Muscle of leg (tissue), 11 donors: Measurements from ENCODE around the gene RSPH10B2. TPM values are rescaled to one million over a fixed set of nuclear protein-coding genes. Genes with fewer than 3 reads are reported as not detected.
"Not testable (repeated sequence)": the region's sequence is repeated elsewhere in the genome, so short reads cannot be mapped to it uniquely, and the experiment has no call there.

Experiments used
- DNase-seq: peaks from one replicate; pipeline ENCODE4 v3.0.0; 2013
- H3K27ac ChIP-seq: one replicate; pipeline ENCODE4 v1.5.1; 2013; ENCODE audit warnings: mild to moderate bottlenecking, low read length, control low read depth
- H3K27me3 ChIP-seq: one replicate; pipeline ENCODE4 v1.6.1; 2013; ENCODE audit warnings: low read length; ENCODE audit not compliant: control insufficient read depth, insufficient read depth
- H3K36me3 ChIP-seq: one replicate; pipeline ENCODE4 v1.6.1; 2013; ENCODE audit warnings: low read length; ENCODE audit not compliant: control insufficient read depth, insufficient read depth
- H3K4me1 ChIP-seq: one replicate; pipeline ENCODE4 v1.6.1; 2013; ENCODE audit warnings: low read length; ENCODE audit not compliant: control insufficient read depth, insufficient read depth
- H3K4me3 ChIP-seq: one replicate; pipeline ENCODE4 v1.5.1; 2013; ENCODE audit warnings: low read length, control low read depth
- H3K9me3 ChIP-seq: replicated peaks from 2 replicates; pipeline ENCODE4 v1.6.1; 2013; ENCODE audit warnings: low read depth, low read length; ENCODE audit not compliant: control insufficient read depth
- WGBS: methylation state at CpG from one replicate; pipeline ENCODE4 v1.1.5; 2013; ENCODE audit warnings: missing lambda C conversion rate; ENCODE audit not compliant: insufficient coverage; 5-methylcytosine and 5-hydroxymethylcytosine counted together
- polyA plus RNA-seq, 8 donors: library from polyadenylated mRNA; unstranded; fragments of 120-200 nt; gene quantifications; one replicate each; pipeline versions ENCODE4 v1.2.1 to v1.2.3, GENCODE V29; 2013; ENCODE audit warnings: inconsistent platforms in 1 of 8, low replicate concordance in 1 of 8; ENCODE audit not compliant: insufficient read length in 8 of 8, insufficient read depth in 1 of 8
- total RNA-seq: library from RNA; stranded (reverse); fragments of 120-200 nt; gene quantifications from one replicate; pipeline ENCODE4 v1.2.4, GENCODE V29; 2013

Gene RSPH10B2
- total and polyA plus RNA-seq, 9 donors, result 0.10 to 0.95 (median 0.47) TPM; not detected in 1

DNA sequence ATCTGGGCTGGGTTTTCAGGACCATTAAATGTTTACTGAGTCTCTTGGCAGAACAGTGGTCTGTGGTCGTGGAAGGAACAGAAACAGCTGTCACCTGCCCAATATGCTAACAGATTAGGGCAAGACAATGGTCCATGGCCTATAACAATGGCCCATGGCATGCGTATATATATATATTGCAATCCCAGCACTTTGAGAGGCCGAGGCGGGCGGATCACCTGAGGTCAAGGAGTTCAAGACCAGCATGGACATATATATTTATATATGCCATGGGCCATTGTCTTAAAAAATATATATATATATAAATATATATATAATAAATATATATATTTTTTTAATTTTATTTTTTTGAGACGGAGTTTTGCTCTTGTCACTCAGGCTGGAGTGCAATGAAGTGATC lies 27.7 kb downstream of the RSPH10B2 start:
- not testable (repeated sequence) for H3K27me3 ChIP-seq, H3K9me3 ChIP-seq, H3K27ac ChIP-seq, DNase-seq, H3K4me1 ChIP-seq, H3K36me3 ChIP-seq, H3K4me3 ChIP-seq
- no CpG with 5 or more reads among the region's 6 CpGs for WGBS

DNA sequence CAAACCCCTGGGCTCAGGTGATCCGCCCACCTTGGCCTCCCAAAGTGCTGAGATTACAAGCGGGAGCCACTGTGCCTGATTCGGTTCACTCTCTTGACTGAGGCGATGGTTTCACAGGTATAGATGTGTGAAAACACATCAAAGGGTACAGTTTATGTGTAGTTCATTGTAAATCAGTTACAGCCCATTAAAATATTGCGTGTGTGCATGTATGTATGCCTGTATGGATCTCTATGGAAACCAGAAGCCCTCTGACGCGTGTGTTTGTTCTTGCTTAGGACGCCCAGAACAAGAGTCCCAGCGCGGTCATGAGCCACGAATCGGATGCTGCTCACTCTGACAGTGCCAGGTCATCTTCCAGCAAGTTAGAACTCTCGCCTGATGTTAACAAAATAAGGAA lies 35.5 kb downstream of the RSPH10B2 start:
- not testable (repeated sequence) for H3K27ac ChIP-seq, H3K4me1 ChIP-seq, H3K36me3 ChIP-seq, H3K27me3 ChIP-seq, H3K4me3 ChIP-seq, H3K9me3 ChIP-seq, DNase-seq
- WGBS, result no CpG with 5 or more reads among the region's 13 CpGs

DNA sequence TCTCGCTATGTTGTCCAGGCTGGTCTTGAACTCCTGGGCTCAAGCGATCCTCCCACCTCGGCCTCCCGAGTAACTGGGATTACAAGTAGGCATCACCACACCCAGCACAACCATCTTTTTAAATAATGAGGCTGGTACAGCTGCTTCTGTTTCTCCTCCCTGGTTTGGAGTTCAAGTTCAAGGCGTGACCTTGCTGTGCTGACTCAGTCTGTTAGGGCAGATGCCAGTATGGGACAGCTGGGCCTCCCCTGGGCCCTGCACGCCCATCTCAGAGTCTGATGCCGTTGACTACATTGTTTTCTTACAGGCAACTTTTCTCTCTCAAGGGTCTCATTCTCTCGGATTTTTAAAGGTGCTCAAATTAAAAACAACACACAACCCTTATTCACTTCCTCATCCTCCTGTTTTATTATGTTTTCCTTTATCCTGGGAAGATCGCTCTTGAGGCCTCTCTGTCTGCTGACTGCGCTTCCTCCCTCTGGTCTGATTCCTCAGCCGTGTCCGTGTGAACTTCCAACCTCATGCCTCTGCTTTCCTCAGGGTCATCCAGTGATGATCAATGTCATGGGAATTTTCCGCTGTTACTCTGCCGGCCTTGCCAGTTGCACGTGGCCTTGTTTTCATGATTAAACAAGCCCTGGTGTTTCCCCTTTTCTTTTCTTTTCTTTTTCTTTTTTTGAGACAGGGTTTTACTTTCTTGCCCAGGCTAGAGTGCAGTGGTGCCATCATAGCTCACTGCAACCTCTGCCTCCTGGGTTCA lies 38.4 kb downstream of the RSPH10B2 start:
- peak; percentile 36 for DNase-seq
- not testable (repeated sequence) for H3K4me3 ChIP-seq, H3K9me3 ChIP-seq, H3K27me3 ChIP-seq, H3K36me3 ChIP-seq, H3K27ac ChIP-seq, H3K4me1 ChIP-seq
- no CpG with 5 or more reads among the region's 15 CpGs for WGBS

DNA sequence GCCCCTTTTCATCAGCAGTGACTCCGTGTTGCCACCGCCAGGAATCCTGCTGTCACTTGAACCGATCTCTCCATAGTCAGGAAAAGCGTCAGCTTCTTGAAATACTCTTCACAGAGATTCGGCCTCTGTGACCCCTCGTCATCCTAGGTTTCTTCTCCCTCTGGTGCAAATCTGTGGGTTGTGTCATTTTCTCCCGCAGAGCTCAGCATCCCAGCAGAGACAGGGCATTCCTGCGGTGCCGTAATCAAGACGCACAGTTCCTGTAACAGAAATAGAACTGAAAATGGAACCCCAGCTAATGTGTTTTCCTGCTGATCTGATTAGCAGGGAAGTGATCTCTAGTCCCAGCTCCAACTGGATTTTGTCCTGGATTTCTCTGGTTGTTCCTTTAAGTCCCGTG lies 40.4 kb downstream of the RSPH10B2 start:
- H3K27ac ChIP-seq, DNase-seq, H3K4me1 ChIP-seq, H3K4me3 ChIP-seq, H3K36me3 ChIP-seq, H3K9me3 ChIP-seq, H3K27me3 ChIP-seq: not testable (repeated sequence)
- no CpG with 5 or more reads among the region's 11 CpGs for WGBS

DNA sequence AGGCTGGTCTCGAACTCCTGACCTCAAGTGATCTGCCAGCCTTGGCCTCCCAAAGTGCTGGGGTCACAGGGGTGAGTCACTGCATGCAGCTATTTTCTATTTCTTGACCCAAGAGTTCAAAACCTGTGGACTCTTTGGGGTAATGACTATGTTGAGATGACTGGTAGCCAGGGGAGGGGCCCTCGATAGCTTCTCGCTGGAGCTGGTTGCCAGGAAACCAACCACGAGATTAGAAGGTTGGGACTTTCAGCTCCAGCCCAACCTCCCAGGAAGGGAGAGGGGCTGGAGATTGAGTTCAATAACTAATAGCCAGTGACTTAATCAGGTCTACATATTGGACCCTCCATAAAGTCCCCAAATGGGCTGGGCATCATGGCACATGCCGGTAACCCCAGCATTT lies 43.3 kb downstream of the RSPH10B2 start:
- not testable (repeated sequence) for H3K27ac ChIP-seq, H3K36me3 ChIP-seq
- WGBS, result 100% methylated on average over 1 of the region's 5 CpGs

DNA sequence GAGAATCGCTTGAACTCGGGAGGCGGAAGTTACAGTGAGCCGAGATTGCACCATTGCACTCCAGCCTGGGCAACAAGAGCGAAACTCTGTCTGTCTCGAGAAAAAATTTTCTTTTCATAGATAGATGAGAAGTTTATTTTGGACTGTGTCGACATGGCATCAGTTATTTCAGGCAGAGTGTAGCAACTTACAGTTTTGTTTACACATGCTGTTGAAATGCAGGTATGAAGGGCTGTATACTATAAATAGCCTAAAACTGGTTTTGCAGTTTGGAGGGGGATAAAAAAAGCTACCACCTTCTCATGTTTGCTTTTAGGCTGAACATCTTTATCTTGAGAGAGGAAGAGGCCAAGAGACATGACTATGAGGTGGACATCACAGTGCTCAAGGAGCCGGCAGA lies 44.1 kb downstream of the RSPH10B2 start:
- H3K27me3 ChIP-seq, DNase-seq, H3K4me1 ChIP-seq, H3K36me3 ChIP-seq, H3K4me3 ChIP-seq, H3K27ac ChIP-seq, H3K9me3 ChIP-seq: not testable (repeated sequence)
- no CpG with 5 or more reads among the region's 8 CpGs for WGBS

More for the DNA sequence above, 43.3 kb downstream of the RSPH10B2 start:
- H3K4me3 ChIP-seq, H3K4me1 ChIP-seq, H3K27me3 ChIP-seq, DNase-seq, H3K9me3 ChIP-seq: not testable (repeated sequence)

DNA sequence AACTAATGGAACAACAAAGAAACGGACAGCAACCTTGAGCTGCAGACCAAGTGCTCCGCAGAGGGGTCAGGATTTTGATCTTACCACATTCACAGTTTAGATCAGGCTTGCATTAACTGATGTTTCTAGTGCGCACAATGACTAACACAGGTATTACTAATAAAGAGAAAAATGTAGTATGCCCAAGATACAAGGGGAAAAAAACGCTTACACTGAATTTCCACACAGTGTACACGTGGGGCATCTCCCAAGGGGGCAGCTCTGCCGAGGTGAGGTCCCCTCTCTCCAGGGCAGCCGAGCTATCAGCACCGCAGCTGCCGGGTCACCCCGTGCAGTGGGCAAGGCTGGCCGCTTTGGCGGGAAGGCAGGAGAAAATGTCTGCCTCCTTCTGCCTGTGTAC lies 46.0 kb downstream of the RSPH10B2 start:
- no CpG with 5 or more reads among the region's 12 CpGs for WGBS
- not testable (repeated sequence) for DNase-seq, H3K27me3 ChIP-seq, H3K4me1 ChIP-seq, H3K36me3 ChIP-seq, H3K9me3 ChIP-seq, H3K4me3 ChIP-seq, H3K27ac ChIP-seq

DNA sequence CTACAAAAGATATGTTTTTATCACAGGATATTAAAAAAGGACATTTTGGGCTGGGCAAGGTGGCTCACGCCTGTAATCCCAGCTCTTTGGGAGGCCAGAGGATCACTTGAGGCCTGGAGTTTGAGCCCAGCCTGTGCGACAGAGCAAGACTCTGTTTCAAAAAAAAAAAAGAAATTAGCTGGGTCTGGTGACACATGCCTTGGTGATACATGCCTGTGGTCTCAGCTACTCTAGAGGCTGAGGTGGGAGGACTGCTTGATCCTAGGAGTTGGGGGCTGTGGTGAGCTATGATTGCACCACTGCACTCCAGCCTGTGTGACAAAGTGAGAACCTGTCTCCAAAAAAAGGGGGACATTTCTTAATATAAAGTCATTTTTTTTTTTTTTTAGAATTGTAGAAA lies 46.4 kb downstream of the RSPH10B2 start:
- not testable (repeated sequence) for H3K27ac ChIP-seq, H3K4me1 ChIP-seq, H3K9me3 ChIP-seq, H3K27me3 ChIP-seq, DNase-seq, H3K4me3 ChIP-seq, H3K36me3 ChIP-seq
- WGBS, result no CpG with 5 or more reads among the region's 2 CpGs

DNA sequence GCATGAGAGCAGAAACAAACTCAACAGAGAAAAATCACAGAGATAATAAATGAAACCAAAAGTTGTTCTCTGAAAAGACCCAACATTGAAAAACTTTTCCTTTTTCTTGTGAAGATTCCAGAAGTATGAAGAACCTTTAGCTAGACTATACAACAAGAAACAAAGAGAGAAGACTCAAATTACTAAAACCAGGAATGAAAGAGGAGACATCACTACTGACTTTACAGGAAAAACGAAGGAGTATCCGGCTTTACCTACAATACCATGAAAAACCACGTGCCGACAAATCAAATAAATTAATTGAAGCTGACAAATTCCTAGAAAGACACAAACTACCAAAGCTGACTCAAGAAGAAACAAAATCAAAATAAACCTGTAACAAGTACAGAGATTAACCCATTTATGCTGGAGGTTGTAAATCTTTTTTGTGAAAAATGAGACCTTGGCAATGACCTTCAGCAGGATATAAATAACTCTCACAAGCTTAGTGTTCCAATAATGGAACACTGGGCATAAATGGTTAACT lies 53.6 kb downstream of the RSPH10B2 start:
- no CpG with 5 or more reads among the region's 4 CpGs for WGBS
- H3K27me3 ChIP-seq, H3K9me3 ChIP-seq, H3K27ac ChIP-seq, H3K4me1 ChIP-seq, DNase-seq, H3K4me3 ChIP-seq, H3K36me3 ChIP-seq: not testable (repeated sequence)

DNA sequence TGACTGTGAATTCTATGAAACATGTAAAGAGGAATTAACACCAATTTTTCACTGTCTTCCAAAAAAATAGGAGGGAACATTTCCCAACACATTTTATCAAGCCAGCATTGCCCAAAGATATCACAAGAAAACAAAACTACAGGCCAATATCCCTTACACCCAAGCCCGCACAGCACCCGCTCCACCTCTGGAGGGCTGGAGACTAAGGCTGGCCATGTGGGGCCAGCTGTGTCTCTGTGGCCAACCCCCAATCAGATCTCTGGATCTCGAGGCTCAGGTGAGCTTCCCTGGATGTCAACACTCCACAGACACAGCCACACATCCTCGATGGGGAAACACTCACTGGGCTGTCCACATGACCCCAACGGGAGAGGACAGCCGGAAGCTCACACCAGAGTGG lies 54.1 kb downstream of the RSPH10B2 start:
- not testable (repeated sequence) for H3K4me1 ChIP-seq, H3K36me3 ChIP-seq, DNase-seq, H3K4me3 ChIP-seq, H3K9me3 ChIP-seq, H3K27me3 ChIP-seq, H3K27ac ChIP-seq
- WGBS, result no CpG with 5 or more reads among the region's 6 CpGs

DNA sequence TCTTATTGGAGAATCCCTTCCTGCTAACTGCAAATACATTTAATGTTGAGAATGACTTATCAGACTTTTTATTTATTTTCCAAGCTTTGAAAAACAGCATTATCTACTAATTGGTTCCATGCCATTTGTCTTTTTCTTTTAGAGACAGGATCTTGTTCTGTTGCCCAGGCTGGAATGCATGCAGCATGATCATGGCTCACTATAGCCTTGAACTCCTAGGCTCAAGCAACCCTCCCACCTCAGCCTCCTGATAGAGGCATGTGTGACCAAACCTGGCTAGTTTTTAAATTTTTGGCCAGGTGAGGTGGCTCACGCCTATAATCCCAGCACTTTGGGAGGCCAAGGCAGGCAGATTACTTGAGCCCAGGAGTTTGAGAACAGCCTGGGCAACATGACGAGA lies 59.1 kb downstream of the RSPH10B2 start:
- H3K4me3 ChIP-seq, H3K27me3 ChIP-seq, H3K27ac ChIP-seq, H3K36me3 ChIP-seq, H3K9me3 ChIP-seq, DNase-seq, H3K4me1 ChIP-seq: not testable (repeated sequence)
- WGBS, result 100% methylated on average over 1 of the region's 2 CpGs
